ENCODE data around the gene ACVRL1.

Gene ACVRL1

GRCh38 chr12:51942501-51943000, 35.2 kb downstream of the ACVRL1 start:
- DNase-seq (ENCODE audit: low spot score), result no peak

GRCh38 chr12:51943346-51943745, 36.0 kb downstream of the ACVRL1 start:
- DNase-seq (ENCODE audit: low spot score), result no peak

GRCh38 chr12:51944608-51945233, 37.4 kb downstream of the ACVRL1 start:
- no peak for DNase-seq (ENCODE audit: low spot score)

DNA sequence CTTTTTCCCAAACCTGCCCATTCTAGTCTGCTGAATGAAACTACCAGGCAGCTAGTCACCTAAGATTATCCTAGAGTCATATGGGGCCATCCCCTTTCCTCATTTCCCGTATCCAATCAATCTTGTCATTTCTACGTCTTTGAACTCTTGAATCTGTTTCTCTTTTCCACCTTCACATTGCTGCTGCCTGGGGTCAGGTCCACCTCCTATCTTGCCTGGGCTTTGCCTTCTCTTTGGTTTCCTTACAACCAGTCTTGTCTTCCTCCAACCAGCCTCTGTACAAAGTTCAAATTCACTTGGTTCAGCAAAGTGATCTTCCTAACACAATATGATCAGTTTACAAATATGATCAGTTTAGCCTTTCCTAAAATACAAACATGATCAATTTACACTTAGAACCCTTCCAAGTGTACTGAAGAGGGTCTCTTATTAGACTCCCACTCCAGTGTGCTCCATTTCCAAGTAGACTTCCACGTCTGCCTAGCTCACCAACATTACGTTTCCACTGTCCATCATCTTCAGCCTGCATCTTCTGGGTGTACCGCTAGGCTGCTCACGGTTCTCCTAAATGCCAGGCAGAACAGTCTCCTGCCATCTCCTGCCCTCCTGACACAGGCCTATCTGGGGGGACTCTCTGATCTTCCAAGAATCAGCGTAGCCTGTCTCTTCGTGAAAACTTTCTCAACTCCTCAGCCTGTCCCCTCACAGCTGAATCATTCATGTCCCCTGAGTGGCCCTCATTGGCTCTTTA, 40.1 kb downstream of the ACVRL1 start:
- no peak for DNase-seq (ENCODE audit: low spot score)

- DNase-seq (ENCODE audit: low spot score), result no peak
These were observed 40.8 kb downstream of the ACVRL1 start for GRCh38 chr12:51948066-51948465.

- no peak for DNase-seq (ENCODE audit: low spot score)
These were observed 42.2 kb downstream of the ACVRL1 start for GRCh38 chr12:51949342-51950030.

- no peak for DNase-seq (ENCODE audit: low spot score)
These were observed 43.4 kb downstream of the ACVRL1 start for GRCh38 chr12:51950682-51951198.

DNA sequence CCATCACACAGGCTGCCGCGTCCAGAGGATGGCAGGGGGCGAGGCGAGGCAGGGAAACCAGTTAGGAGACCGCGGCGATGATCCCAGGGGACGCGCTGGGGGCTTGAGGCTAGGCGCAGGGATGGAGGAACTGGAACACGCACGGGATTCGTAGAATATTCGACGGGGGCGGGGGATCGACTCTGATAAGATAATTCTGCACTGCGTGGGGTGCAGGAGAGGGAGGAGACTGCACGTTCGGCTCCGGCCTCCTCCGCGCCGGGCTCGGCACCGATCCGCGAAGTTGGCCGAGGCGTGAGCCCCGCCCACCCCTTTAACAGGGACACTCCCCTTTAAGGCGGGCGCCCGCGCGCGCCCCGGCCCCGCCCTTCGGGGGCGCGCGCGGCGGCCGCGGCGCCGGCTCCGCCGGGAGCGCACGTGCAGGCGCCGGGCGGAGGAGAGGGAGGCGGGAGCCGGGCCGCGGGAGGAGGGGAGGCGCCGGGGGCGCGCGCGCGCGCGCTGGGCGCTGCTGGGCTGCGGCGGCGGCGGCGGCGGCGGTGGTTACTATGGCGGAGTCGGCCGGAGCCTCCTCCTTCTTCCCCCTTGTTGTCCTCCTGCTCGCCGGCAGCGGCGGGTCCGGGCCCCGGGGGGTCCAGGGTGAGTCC, 44.0 kb downstream of the ACVRL1 start, which contains the start of gene ACVR1B:
ACVR1B (plus strand) TSS at position 501 of the 644 bp plus-strand sequence; CDS start at position 546, 45 bp downstream.
- DNase-seq (ENCODE audit: low spot score), result peak; percentile 83

DNA sequence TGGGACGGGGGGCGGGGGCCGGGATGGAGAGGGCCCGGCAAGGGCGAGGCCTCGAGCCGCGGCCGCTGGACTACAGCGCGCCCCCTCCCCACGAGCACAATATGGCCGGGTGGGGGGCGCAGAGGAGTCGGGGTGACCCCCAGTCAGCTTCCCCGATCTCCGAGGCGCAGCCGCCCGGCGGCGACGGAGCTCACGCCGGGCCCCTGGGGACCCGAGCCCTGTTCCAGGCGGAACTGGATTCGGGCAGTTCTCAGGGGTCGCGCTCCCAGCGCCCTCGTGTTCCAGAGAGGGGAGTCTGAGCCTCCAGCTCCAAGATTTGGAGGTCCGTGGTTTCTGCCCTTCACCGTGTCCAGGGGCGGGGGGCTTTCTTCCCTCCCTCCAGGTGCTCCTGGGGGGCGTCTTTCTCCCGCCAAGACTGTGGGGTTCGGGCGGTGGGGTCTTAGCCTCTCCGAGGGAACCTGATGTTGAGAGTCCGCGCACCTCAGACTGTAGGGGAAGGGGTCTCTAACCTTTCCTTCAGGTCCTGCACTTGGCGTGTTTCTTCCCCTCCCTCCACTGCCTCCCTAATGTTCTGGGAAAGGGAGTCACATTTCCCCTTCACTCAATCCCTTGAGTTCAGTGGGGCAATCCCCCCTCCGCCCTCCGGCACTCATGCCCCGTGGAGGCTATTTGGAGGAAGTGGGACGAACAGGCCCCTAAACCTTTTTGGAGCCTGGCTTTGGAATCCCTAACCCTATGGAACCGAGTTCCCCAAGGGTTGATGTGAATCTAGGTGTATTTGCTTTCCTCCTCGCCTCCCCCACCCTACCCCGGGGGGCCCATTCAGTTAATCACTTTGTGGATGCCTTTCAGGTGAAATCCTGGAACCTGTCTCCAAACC, 44.8 kb downstream of the ACVRL1 start:
- no peak for DNase-seq (ENCODE audit: low spot score)

DNA sequence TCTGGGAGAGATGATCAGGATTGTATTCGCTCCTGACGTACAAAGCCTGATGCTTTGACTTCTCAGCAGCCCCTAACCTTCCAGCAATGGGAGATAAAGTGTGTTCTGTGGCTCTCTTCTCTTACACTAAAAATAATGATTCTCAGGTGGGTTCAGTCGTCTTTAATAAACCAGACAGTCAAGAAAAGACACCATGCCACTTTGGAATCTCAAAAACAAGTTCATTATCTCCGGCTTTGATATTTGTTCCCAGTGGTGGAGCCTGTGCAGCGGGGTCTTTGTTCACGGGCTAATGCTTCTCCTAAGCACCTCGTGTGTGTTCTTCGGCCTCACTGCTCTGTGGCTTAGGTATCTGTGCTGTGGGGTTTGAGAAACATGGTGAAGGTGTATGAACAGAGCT, 45.8 kb downstream of the ACVRL1 start:
- no peak for DNase-seq (ENCODE audit: low spot score)

- no peak for DNase-seq (ENCODE audit: low spot score)
These were observed 46.6 kb downstream of the ACVRL1 start for GRCh38 chr12:51953864-51954263.

GRCh38 chr12:51954561-51955361, 47.5 kb downstream of the ACVRL1 start:
- peak; percentile 39 for DNase-seq (ENCODE audit: low spot score)

DNA sequence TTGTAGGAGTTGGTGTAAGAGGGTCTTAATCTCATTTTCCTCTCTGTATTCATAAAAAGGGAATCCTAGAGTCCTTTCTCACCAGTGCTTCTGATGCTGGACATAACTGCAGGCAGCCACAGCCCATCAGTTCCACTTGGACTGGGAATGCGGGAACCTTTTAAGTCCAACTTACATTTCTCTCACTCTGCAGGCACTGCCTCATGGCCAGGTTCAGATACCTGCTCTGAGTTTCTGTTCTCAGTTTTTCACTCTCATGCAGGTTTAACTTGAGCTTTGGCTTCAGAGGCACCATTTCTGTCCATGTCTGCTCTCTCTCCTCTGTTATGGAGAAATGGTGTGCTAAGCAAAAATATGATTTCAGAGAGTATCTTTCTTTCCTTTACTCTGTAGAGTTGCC, 48.4 kb downstream of the ACVRL1 start:
- DNase-seq (ENCODE audit: low spot score), result no peak

DNA sequence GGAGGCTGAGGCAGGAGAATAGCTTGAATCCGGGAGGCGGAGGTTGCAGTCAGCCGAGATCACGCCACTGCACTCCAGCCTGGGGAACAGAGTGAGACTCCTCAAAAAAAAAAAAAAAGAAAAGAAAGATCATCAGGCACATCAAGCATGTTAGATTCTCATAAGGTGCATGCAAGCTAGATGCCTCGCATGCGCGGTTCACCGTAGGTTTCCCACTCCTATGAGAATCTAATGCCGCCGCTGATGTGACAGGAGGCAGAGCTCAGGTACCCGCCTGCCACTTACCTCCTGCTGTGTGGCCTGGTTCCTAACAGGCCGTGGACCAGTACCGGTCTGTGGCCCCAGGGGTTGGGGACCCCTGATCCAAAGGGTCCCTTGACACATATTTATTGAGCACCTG, 51.2 kb downstream of the ACVRL1 start:
- DNase-seq (ENCODE audit: low spot score), result no peak

DNA sequence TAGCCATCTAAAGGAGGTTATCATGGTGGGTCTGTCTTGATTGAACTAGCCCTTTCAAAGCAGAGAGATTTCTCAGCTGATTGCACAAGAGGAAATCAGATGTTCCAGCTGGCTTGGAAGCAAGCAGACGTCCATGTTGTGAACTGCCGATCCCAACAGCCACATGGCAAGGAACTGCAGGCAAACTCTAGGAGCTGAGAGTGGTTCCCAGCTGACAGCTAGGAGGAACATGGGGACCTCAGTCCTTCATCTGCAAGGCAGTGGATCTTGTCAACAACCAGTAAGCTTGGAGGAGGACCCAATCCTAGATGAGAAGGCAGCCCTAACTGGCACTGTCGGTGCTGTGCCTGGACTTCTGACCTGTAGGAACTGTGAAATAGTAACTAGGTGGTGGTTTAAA, 51.9 kb downstream of the ACVRL1 start:
- DNase-seq (ENCODE audit: low spot score), result no peak

- DNase-seq (ENCODE audit: low spot score), result no peak
These were observed 52.6 kb downstream of the ACVRL1 start for GRCh38 chr12:51959921-51960320.

GRCh38 chr12:51960488-51960887, 53.2 kb downstream of the ACVRL1 start:
- no peak for DNase-seq (ENCODE audit: low spot score)

DNA sequence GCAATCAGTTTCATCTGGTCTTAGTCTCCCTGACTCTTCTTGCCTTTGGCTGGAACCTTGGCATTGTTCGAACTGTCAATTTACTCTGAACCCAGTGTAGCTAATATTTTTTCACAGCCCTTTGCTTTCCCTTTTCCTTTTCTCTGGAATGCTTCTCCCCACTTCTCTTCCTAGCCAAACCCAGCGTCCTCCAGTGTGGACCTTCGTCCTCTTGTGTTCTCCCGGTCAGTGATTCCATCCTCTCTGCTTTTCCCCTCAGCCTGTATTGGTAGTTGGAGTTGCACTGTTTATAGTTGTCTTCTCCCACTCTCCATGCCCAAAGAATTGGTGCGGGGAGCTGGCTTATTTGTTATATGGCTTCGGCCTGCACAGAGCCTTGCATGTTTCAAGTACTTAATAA, 53.6 kb downstream of the ACVRL1 start:
- no peak for DNase-seq (ENCODE audit: low spot score)

- DNase-seq (ENCODE audit: low spot score), result no peak
These were observed 54.5 kb downstream of the ACVRL1 start for GRCh38 chr12:51961834-51962233.

- DNase-seq (ENCODE audit: low spot score), result no peak
These were observed 55.4 kb downstream of the ACVRL1 start for GRCh38 chr12:51962737-51963136.

Data from HuH-7.5 (cell line).